Stimulated activated CD4-positive, alpha-beta T cell treated with anti-CD3 and anti-CD28 coated beads, Interleukin-12 subunit alpha, Interleukin-12 subunit beta, amount 100 ng/mL, for 48 hours (primary cell): Measurements from ENCODE around the gene ANO4.

Source experiments
- DNase-seq, 3 donors: peaks; one replicate each; pipeline ENCODE4 v3.0.0-alpha.2; 2020; ENCODE audit warnings: low read depth in 2 of 3, low spot score in 1 of 3

Gene ANO4

DNA sequence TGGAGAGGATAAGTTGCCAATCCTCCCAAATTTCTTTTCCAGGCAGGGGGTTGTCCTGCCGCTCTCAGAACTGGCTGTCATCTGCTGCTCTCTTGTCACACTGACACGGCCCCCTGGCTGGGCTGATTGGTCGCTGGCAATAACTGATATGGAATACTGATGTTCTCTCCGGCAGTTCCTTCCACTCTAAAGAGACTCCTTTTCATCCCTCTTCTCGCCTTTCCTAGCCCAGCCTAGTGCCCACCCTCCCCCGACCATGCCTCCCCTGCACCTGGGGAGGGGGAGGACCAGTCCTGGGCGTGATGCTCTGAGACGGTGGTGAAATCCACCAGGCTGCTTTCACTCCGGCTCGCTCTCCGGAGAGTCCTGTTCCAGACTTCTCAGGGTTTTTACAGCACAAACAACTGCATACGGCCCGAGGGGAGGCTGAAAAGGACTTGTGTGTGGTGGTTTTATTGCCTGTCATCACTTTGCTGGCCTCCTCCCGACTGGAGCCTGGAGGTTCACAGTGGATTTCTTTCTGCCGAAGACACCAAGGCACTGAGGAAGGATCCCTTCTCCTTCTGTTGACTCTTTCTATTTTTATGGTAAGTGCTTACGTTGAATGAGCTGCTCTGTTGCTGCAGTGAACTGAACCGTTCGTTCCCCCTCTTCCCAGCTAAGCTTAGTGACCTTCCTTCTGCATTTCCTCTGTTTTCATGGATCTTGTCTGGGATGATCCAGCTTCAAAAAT is at the start of gene ANO4:
TSS of gene ANO4 (plus strand) at position 336 of the 733 bp plus-strand sequence. CDS start 107,010 bp downstream, outside the sequence.
- DNase-seq, result no peak

DNA sequence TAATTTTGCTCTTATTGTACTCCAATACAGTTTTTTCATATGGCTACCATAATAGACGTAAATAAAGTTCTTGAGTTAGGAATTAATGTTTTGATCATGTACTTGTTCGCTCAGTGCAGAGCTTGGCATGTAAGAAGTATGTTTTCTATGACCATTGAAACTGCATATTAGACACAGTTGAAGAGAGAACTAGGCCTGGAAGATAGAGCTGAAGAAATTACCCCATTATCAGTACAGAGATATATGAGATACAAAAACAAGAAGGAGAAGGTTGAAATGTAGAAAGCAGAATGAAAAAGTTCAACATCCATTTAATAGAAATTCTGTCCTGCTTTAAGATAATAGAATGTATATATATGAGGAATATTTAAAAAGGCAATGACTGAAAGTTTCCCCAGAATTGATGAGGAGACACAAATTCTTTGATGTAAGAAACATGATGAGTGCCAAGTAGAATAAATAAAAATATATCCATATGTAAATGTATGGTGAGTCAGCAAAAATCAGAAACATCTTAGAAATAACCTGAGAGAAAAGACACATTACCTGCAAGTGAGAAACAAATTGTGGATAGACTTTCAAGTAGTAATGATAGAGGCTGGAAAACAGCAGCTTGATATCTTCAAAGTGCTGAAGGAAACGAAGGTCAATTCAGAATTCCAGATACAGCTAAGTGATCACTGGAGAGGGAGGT is 49.1 kb upstream of the ANO4 start:
- no peak for DNase-seq

DNA sequence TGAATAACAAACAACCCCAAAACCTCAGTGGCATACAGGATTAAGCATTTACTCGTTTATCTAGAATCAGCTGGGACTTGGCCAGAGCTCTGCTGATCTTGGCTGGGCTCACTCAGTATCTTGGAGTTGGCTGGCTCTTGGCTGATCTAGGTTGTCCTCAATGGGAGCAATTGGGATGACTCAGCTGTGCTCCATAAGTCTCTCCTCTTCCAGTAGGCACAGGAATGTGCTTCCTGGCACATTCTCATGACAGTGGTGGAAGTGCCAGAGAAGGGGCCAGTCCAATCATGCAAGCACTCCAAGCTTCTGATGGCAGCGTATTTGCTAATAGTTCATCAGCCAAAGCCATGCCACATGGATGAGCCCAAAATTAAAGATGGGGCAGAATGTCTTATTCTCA is 41.7 kb upstream of the ANO4 start:
- no peak for DNase-seq

DNA sequence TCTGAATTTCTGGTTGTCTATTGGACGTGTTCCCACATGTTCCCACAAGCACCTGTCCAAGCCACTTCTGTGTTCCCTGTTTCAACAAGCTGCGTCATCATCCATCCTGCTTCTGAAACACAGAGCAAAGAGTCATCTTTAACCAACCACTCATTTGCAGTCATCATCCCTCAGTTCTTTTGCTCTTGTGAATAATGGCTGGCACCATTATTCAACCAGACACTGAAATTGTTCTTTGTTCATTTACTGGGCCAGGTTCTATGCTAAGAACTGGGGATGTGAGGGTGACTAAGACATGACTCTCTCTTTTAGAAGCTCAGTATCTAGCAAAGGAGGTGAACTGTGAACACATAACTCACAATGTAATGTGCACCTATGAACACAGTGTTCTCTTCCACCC is 40.7 kb upstream of the ANO4 start:
- DNase-seq, result no peak

DNA sequence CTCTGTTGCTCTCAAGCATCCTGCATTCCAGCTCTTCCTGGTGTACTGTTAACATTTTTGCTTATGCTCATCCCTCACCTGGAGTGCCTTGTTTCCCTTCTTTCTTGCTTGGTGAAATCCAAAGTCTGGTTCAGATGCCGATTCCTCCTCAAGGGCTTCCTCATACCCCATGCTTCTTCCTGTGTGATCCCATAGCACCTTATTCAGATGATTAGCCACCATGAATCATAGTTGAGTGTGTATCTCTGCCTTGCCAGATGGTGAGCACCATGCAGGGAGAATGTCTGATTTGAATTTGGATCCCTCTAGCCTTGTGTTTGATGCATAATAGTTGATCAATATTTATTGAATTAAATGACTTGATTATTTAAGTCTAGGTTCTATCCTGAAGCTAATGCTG is 39.4 kb upstream of the ANO4 start:
- no peak for DNase-seq

DNA sequence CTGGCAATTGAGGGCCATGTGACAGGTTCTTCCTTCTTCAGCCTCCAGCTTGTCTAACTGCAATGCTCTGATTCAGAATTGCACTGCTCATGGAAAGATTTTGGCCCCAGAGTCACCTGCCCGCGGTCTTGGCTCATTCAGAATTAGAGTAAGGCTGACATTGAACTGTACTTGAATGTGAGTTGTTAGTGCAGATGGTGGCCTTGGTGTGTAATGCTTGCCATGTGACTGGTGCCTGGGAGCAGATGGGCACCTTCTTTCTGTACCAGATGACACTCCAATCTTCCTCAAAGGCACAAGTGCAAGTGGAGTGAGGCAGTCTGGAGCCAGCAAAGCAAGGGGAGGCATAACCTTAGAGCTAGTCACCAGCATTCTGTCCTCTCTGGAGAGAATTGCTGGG is 36.5 kb upstream of the ANO4 start:
- no peak for DNase-seq

DNA sequence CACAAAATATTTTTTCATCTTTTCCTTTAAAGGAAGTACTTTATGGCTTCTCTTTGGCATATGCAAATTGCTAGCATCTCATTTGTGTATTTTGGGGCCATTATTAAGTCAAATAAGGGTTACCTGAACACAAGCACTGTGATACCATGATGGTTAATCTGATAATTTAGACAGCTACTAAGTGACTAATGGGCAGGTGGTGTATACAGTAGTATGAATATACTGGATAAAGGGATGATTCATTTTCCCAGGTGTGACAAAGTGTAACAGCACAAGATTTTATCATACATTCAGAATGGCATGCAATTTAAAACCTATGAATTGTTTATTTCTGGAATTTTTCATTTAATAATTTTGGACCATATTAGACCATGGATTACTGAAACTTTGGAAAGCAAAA is 27.2 kb upstream of the ANO4 start:
- DNase-seq, result no peak

DNA sequence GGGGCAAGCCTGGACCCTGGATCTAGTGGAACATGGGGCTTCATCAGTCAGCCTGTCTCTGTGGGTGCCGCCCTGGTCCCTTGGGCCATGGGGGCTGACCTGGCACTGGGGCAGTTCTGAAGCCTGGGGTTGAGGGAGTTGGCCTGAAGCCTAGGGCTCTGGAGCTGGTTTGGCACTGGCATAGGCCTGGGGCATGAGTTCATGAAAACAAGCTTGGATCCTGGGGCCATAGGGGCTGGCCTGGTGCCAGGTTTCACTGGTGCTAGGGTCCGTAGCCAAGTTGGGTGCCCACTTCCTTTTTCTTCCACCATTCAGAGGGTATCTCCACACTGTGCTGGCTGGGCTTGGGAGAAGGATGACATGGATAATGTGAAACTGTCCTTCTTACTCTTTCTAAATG is 26.6 kb upstream of the ANO4 start:
- DNase-seq, result no peak

DNA sequence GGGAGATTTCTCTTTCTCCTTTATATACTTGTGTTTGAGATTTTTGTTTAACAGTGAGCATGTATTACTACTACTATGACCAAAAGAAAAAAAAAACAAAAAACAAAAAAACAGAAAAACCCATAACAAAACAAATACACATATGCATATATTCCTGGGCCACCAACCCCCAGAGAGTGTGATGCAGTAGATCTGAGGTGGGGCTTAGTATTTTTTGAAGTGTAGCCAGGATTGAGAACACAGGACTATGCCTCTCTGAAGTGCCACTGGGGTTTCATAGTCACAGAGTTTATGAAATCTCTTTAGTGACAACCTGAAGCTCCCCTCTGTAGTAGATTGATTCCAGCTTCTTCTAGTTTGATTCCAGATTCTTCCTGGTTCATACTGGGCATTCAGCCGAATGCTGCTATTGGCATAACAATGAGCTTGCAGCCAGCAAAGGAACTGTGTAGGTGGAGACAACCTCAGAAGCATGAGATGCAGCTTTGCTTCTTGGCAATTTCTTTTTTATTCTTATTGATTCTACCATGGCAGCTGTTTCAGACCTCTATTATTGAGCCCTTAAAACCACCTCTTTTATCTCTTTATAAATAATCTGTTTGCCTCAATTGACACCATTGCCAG is 15.5 kb upstream of the ANO4 start:
- DNase-seq, result no peak

DNA sequence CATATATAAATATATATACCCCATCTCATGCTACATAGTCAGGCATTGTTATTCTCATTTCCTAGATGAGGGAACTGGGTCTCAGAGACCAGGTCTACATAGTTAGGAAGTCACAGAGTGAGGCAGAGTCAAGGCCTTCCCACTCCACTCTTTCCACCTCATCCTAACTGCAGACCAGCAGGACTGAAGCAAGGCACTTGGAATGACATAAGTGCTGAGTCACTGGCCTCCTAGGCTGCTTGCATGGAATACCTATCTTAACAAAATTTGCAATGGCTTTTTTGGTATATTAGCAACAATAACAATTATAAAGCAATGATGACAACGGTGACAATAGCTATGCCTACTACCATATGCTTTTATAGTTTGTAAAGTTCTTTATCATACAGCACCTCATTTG is 5.4 kb upstream of the ANO4 start:
- no peak for DNase-seq

DNA sequence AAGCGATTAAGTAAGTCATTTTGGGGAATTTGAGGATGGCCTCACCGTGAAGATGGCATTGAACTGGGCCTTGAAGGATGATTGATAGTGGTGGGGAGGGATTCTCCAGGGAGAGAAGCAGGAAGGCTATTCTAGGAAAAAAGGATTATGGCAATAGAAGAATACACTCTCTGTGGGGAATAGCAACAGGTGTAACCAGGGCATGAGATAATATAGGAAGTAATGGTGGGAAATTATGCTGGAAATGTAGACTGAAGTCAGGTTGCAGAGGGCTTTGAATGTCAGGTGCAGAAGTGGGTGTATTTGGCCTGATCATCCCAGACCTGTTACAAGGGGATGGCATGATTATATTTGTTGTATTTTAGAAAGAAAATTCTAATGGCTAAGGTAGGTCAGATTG is 4.6 kb upstream of the ANO4 start:
- no peak for DNase-seq

DNA sequence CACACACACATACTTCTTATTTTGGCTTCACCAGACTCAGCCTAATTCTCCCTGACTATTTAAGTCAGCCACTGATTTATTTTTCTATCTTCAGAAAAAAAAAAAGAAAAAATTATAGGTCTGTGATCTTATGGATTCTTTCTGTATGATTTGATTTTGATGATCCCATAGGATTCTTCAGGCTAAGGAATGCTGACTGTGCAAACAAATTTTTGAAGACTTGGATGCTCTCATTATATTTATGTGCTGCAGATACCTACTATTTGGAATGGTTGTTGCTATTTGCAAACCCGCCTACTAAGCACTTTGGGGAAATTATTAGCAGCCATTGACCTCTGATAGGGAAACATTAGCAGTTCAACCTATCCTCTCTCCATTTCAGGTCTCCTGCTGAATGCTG is 4.0 kb upstream of the ANO4 start:
- DNase-seq, result no peak

DNA sequence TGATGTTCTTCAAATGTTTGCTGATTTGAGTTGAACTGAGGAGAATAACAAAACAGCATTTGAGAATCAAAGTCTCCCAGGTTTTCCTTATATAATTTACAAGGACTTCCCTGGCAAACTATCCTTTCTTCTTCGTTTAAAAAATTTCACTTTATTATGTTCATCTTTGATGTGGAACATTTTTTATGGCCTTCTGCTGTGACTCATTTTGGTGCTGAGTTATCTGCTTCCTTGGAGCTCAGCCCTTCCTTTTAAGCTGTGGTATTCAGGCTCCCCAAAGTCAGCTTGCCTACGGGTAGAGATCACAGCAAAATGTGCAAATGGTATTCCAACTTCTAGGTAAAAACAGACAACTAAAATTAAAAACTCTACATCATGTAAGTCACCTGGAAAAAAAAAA is 1.4 kb upstream of the ANO4 start:
- DNase-seq, result no peak

DNA sequence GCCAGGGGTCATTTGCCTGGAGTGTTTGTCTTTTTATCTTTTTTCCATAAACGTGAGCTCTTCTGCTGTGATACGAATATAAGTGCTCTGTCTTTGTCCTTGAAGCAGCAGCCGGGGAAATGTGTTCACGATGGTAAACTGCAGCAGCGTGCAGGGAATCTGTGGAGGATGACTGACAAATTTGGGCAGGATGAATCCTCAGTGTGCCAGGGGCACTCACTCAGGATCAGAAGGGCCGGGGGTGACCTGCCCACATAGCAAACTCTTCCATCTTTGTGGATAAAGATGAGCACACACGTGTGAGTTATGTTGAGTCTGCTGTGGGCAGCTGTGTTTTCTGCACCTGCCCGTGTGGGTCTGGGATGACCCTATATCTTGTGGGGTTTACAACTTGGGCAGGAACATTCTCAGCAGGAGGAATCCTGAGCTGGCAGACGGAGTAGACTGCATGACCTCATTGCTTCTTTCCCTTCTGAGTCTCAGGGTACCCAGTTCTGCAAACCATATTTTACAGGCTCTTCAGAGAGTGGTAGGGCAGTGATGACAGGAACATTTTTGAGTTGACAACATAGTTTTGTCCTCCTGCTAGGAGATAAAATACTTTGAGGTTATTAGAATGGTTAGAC is 711 bp downstream of the ANO4 start:
- DNase-seq, result no peak

DNA sequence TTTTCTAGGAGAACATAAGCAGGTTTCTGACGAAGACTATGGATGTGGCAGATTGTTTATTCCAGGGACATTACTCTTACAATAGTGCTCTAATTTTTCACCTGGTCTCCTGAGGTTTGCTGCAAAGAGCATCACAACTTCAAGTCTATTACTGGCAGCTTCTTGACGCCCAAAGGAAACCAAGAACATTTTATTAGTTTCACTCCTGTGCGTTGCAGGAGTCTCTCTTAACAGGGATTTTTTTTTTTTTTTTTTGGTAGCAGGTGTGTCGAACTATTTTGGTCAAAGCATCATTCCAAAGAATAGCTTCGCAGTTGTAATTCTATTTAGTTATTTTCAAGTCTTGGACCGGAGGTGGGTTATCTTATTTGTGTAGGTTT is 1.2 kb downstream of the ANO4 start:
- no peak for DNase-seq

DNA sequence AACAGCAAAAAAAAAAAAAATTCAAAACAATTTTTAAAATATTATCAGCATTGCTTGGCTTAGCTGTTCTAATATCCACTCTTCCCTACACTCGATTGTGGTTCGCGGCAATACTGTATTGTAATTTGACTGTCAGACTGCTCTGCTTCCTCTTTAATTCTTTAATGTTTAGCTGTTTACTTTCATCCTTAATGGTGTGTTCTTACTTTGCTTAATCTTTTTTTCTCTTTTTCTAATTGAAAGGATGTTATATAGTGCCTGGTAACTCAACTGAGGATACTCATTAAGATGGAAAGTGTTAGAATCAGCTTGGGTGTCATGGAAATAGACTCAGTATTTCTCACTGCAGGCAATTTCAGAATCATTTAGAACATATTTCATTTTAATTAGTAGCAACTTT is 2.0 kb downstream of the ANO4 start:
- DNase-seq, result no peak

DNA sequence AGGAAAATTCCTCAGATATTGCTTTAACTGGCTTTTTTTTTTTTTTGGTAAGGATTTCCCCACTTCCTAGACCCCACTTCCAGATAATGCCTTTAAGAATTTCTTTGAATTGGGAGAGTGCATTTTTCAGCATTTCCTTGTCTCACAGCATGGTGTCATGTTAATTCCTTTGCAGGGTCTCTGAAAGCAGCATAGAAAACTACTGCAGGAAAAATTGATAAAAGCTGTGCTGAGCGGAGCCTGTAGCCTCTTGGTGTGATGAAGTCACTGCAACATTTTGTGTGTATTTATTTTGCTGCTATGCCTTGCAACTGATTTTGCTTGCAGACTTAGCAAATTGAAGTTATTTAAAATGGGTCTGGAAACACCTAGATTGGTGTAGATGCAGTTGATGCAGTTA is 2.7 kb downstream of the ANO4 start:
- no peak for DNase-seq

DNA sequence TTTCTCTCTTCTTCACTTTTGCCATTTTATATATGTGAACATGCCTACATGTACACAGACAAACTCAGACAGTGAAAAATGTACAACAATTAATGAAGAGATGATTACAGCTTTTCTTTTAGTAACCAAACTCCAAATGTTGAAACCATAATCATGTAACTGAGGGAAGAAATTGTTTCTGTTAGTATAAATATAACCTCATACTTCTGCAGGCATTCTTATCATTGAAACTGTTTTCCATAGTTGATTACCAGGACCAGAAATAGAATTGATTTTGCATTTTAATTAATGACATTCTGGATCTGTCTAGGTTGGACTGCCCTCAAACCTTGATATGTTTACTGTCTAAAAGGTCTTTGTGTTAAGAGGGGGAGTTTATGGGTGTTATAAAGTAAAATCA is 3.2 kb downstream of the ANO4 start:
- DNase-seq, result no peak

DNA sequence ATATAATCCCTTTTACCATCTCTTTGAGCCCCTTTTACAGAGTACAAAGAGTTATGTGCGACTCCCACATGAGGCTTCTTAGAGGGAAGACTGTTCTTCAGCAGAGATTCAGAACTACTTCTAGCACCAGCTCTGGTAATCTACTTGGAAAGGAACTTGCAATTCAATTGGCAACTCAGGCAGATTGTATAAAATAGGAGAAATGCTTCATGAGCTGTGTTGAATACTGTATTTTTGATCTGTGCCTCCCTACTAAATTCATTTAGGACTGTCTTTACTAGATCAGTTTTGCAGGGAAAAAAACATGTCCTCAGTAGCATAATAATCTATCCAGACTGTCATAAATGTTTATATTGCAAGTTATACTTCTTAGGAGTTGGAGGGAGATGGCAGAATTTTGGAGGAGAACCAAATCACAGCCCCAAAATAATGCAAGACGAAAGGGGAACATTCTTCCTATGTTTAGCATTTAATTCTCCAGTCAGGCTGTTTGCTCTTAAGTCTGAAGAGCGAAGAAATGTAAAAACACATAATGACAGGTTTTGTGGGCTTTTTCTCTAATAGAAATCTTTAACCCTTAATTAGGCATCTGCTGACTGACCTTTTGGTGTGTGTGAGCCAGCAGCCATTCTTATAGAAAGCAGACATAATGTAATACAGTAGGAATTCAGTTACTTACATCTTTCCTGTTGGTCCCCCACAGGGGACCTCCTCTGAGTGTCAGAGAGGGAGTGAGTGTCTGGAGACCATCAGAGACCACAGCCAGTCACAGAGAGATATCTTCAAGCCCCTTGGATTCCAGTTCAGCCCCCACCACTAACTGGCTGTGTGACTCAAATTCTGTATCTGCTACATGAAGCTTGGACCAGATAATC is 3.9 kb downstream of the ANO4 start:
- no peak for DNase-seq

DNA sequence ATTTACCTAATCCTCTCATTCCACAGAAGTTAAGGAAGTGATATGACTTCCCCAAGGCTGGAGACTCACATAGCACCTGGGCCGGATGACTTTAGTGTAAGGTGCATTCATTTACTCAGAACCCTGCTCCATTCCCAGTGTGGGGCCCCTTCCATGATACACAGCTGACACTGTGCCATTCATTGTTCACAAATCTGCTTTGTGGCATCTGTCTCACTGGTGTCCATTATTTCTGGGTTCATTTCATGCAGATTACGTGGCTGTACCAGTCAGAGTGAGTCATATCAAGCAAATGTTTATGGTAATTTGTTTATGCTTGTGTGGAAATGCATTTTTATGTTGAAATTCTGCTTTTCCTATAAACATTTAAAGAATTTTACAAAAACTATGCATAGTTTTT is 5.2 kb downstream of the ANO4 start:
- no peak for DNase-seq

DNA sequence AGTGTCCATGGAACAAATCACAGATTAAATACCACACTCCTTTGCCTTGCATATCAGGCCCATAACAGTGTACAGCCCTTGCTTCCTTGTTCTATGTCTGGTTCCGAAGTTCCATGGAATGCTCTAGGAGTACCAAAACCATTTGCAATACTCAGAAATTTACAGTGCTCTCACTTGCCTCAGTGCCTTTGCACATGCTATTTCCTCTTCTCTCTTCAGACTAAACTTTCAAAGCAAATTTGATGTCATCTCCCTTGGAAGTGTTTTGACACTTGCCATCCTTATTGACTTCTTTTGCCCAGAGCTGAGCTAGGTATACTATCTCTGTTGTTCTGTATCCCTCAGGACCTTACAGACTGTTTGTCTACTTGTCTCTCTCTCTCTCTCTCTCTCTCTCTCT is 6.1 kb downstream of the ANO4 start:
- DNase-seq, result no peak
